Stimulated activated CD8-positive, alpha-beta memory T cell treated with anti-CD3 and anti-CD28 coated beads, Interleukin-4, amount 100 ng/mL, for 48 hours (primary cell): ENCODE data around the gene TMBIM1.

Experiments used
- DNase-seq: peaks from one replicate; pipeline ENCODE4 v3.0.0-alpha.2; 2020

The TMBIM1 gene

DNA sequence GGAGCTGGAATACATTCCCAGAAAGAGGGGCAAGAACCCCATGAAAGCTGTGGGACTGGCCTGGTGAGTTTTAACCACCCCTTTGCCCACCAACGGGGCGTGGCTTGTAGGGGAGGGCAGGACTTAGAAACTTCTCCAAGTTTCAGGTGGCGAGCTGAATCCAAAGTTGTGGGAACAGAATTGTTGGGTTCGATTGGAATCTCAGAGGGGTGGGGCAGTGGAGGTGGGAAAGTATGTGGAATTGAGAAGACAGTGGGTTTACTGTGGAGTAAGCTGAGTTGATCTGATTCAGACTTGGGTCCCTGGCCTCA is 20.9 kb downstream of the TMBIM1 start:
- DNase-seq: no peak

DNA sequence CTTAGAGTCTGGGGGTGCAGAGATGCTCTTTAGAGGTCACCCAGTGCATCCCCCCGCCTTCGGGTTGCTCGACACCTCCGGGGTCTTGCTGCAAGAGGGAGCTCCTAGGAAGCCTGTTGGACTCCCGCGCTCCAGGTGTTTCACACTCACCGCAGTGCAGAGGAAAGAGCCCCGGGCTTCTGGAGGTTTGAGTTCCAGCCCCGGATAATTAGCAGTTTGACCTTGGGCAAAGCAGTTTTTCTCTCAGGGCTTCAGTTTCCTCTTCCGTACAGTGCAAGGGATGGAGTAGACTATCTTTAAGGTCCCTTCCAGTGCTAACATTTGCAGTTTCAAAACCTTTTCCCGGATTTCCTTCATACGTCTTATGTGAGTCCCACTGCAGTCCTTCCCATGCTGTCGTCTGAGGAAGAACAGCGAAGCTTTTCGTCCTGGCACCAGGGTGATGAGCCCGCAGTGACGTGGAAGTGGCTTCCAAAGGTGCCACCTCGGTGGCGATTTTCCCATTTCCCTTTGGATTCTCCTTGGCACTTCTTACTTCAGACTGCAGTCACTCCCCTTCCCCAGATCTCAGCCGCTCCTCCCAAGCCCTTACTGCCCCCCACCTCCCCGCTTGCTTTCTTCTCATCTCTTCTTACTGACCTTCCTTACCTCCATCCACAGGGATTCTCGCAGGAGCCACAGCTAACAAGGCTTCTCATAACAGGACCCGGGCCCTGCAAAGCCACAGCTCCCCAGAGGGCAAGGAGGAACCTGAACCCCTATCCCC is 21.4 kb downstream of the TMBIM1 start:
- no peak for DNase-seq

DNA sequence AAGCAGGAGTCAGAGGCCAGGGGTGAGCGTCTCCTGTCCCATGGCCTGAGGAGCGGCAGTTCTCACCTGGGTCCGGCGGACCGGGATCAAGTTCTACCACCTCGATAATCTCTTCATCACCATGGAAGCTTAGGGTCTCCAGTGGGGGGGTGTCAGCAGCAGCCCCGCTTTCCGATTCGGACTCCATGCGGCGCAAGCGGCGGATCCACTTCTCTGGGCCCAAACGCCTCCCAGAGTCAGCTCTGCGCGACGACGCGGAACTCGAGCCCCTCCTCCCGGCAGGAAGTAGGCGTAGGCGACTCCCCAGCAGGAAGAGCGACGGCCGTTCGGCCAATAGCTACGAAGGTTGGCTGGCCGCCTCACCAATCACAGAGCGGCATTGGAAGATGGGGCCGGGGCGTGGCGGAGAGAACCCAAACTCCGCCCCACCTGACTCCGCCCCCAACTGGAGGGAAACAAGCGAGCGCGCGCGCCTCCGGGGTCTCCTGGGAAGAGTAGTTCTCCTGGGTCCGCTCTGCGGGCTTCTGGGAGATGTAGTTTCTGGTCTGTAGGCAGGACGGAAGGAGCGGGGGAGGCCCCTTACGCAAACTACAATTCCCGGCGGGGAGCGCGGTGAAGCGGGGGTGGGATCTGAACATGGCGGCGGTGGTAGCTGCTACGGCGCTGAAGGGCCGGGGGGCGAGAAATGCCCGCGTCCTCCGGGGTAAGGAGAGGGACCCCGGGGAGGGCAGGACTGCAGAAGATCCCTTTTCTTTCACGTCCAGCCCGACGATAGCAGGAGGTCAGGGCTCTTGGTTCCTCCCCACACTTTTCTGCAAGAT is 22.2 kb downstream of the TMBIM1 start, which contains the start of the genes AAMP and PNKD:
Gene AAMP (minus strand): TSS at position 238 of the 821 bp plus-strand sequence. CDS start 51 bp downstream, at position 187.
Gene PNKD (plus strand): TSS at position 620 of the 821 bp plus-strand sequence. CDS start 17 bp downstream, at position 637.
- peak; percentile 100 for DNase-seq

DNA sequence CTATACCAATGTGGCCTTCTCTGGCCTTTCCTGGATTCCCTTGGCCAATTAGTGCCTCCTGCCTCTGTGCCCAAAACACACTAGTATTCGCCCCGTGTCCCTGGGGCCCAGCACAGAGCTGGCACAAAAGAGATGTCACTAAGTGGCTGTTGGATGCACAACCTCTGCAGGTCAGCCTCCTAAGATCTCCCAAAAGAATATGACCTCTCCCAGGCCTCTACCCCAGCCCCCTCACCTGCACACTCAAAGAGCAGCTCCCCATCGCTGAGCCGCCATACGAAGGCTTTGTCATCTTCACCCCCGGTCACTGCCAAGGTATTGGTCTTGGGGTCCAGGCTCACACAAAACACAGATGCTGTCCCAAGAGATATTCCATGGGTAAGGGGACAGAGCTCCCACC is 25.0 kb downstream of the TMBIM1 start:
- no peak for DNase-seq

DNA sequence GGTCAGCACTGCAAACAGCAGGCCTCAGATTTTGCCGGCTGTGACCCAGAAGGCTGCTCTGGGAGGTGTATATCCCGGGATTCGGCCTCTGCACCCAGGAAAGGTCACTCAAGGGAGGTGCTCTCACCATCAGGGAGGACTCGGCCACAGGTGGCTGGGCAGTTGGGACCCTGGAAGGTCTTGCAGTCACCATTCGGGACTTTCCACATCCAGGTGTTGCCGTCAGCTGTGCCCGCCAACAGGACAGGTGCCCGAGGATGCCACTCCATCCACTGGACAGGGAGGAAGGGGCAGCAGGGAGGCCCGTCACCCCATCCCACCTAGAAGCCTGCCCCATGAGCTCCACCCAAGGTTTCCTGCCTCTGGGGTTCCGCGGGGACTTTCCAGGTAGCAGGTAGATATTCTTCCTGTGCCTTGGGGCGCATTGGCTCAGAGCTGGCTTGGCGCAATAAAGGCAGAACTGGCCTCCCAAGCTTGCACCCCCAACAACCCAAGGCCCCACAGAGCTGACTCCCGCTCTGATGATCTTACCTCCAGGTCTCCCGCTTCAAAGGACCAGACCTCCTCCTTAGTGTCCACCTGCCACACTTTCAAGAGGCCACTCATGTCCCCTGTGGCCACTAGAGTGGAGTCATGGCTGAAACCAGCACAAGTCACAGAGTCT is 25.9 kb downstream of the TMBIM1 start:
- DNase-seq: no peak

DNA sequence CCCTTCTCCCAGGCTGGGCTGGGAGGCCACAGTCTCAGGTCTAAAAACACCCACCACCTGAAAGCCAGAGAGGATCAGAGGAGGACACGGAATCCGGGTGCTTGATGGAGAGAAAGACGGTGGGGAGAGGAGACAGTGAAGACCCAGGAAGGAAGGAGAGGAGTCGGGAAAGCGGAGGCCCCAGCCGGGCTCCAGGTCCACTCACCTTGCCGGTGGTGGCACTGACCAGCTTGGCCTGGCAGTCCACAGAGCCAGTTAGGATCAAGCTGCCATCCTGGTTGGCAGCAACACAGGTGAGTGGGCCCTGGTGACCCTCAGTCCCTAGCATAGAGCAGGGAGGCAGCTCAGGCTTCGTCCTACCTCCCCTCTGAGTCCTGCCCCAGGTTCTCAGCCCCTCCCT is 26.7 kb downstream of the TMBIM1 start:
- no peak for DNase-seq

DNA sequence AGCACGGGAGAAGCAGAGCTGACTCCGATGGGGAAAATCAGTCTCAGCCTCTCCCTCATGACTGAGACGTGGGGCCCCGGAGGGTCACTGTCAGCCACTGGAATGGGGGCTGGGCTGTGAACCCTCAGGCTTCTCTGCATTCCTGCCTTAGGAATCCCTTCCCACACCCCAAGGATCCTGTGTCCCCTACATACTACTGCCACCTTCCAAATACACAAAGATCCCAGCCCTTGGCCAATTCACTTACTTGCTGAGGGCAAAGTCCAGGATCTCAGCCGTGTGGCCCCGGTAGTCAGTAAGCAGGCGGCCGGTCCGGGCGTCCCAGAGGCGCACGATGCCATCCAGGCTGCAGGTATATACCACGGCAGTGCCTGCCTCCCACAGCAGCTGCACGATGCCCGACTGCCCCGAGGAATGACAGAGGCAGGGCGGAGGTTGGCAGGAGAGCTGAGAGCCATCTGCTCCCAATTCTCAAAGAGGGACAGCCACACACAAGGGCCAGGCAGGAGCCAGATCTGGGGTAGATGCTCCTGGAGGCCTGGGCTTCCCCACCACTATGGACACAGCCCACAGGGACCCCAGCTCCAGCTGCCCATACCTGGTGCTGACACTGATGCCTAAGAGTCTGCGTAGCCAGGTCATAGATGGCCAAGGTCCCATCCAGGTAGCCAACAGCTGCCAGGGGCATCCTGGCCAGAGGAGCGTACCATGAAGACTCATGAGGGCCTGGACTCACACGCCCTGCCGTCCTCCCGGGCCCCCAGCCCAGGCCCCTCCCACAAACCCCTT is 27.3 kb downstream of the TMBIM1 start:
- no peak for DNase-seq

DNA sequence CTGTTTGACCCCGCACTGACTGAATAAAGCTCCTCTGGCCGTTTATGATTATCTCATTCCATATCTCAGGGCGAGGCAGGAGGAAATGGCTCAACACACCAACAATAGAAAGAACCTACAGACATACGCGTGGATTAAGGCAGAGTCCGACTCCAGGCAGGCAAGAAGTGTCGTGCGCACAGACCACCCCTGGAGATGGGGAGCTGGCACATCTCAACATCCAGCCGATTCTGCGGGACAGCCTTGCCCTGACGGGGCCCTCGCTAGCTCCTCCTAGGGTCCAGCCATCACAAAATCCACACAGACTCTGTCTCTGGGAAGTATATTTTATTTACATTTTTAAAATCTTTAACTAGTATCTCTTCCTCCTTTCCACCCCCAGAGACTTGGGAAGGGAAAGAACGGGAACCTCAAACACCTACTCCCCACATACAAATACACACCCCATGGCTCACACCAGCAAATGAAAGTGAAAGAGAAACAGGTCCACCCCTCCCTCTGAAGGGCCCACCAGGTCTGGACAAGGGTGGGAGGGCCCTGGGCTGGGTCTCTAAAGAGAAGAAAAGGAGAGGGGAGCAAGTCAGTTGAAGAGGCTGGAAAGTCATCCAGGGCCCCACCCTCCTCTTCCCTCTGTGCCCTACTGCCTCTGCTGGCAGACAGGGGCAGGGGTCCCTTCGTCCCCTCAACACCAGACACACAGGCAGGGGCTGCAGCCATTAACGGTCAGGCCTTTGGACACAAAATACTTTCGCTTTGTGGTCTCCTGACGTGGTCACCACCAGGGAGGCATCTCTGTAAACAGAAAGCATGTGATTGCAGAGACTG is 28.3 kb downstream of the TMBIM1 start:
- no peak for DNase-seq

DNA sequence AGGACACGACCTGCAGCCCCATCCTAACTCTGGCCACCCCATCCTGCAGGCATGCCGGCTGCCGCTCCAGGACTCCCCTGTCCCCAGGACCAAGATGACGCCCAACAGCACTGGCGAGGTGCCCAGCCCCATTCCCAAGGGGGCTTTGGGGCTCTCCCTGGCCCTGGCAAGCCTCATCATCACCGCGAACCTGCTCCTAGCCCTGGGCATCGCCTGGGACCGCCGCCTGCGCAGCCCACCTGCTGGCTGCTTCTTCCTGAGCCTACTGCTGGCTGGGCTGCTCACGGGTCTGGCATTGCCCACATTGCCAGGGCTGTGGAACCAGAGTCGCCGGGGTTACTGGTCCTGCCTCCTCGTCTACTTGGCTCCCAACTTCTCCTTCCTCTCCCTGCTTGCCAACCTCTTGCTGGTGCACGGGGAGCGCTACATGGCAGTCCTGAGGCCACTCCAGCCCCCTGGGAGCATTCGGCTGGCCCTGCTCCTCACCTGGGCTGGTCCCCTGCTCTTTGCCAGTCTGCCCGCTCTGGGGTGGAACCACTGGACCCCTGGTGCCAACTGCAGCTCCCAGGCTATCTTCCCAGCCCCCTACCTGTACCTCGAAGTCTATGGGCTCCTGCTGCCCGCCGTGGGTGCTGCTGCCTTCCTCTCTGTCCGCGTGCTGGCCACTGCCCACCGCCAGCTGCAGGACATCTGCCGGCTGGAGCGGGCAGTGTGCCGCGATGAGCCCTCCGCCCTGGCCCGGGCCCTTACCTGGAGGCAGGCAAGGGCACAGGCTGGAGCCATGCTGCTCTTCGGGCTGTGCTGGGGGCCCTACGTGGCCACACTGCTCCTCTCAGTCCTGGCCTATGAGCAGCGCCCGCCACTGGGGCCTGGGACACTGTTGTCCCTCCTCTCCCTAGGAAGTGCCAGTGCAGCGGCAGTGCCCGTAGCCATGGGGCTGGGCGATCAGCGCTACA is 29.4 kb downstream of the TMBIM1 start:
- no peak for DNase-seq

DNA sequence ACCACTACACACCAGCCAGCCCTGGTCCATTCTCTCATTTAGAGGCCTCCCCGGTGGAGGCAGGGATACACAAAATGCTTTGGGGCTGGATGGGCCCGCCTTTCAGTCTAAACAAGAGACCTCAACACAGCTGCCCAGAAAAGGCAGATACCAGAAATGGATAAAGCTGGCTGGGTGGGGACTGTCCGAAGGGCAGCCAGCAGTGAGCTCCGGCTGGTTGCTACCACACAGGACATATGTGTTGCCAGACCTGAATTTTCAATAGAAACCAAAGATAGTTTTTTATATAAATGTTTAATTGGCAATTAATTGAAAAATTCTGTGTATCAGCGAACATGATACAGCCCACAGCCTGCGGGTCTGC is 30.1 kb downstream of the TMBIM1 start:
- no peak for DNase-seq

DNA sequence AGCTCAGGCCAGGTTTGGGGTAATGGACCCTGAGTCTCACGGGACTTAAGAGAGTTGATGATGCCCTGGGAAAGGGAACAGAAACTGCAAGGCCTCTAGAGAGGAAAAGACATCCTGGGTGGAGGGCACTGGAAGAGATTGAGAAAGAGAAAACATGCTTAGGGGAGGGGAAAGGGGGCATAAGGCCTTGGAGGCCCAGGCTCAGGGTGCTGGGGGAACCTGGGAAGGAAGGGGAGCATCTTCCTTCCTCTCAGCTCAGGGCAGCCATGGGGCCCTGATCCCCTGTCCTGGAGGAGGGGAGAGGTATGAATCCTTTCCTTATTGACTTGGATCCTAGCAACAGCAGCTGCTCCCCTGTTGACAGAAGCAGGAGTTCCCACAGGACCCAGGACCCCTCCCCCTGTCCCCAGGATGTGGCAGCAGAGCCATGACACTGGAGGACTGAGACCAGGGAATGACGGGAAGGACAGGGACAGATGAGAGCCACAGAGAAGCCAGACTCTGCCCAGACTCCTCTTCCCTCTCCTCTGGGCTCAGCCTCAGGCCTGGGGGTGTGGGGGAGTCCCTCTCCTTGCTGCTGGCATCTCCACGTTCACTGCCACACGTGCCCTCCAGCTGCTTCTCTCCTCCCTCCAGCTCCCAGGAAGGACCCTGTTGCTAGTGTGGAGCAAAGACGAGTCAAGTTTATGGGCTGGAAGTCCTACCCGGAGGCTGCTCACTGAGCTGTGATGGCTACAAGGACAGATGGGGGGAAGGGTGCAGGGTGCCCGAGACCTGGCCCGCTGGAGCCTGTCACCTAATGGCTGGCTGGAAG is 30.7 kb downstream of the TMBIM1 start:
- DNase-seq: no peak

DNA sequence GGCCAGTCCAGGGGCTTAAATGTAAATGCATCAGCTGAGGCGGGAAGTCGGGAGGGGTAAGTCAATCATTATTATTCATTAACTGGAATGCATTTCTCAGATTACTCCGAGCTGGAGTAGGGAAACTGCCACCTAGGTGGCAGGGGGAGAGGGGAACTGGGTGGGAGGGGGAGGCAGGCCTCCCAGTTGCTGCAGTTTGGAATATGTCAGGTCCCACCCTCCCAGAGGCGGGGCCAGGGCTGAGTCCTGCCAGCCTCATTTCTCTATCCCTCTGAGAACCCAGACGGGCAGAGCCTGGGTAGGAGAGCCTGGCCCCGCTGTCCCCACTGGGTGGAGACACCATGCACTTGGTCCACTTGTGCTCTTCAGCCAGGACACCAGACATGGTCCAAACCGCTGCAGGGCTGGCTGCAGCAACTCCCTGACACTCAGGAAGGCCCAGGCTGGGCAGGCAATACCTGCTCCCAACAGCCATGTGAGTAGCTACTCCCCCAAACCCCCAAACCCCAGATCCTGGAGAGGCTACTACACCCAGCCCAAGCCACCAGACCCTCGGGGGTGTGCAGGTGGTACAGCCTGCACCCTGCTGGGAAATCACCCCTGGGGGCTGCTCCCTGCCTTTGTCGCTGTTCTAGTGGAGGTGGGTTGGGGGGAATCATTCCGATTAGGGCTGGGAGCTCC is 31.4 kb downstream of the TMBIM1 start, which contains the start of gene GPBAR1:
Gene GPBAR1 (plus strand): TSS at position 274 of the 681 bp plus-strand sequence. CDS start 1,710 bp downstream, outside the sequence.
- DNase-seq: no peak

DNA sequence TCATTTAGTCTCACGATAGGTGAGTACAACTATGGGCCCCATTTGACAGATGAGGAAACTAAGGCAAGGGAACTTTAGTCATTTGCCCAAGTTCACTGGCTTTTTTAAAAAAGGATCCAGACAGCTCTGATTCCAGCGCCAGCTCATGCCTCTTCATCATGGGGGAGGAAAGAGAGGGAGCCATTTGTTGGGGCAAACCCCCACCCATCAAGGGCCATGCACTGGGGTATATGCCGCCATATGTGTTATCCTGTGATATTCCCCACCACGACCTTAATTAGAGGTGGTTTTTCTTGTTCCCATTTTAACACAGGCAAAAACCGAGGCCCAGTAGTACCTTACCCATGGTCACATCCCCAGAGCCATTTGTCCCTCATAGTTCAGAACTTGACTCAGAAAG is 32.1 kb downstream of the TMBIM1 start:
- no peak for DNase-seq

DNA sequence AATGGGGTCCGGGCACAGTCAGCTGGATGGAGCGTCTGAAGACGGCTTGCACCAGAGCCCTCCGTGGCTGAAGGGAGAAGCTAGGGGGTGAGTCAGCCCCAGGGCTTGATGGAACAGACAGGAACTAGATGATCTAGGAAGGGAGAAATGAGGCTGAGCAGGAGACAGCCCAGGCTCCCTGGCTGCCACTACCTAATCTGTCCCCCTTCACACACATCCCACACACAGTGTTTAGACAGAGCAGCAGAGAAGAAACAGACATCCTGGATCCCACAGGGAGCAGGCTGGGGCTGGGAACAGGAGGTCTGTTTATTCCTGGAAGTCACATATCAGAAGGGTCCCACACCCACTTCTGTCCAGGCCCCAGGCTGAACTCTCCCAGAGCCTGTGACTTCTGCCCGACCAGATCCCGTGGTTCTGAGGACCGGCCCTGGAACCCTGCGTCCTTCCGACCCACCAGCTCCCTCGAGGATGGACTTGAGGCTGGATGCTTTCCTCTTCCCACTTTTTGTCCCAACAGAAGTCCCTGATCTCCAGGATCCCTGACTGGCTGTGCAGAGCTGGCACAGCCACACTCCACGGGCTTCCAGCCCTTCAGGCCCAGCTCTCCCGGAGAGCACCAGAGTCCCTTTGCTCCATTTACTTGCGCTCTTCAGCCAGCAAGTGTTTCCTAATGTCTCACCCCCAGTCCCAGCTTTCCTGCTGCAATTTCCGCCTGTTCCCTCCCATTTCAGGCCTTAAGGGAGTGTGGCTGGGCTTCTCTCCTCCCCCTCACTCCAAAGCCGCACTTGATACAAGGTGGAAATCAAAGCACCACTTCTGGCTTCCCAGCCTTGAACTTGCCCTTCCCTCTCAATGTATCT is 33.0 kb downstream of the TMBIM1 start:
- DNase-seq: no peak

DNA sequence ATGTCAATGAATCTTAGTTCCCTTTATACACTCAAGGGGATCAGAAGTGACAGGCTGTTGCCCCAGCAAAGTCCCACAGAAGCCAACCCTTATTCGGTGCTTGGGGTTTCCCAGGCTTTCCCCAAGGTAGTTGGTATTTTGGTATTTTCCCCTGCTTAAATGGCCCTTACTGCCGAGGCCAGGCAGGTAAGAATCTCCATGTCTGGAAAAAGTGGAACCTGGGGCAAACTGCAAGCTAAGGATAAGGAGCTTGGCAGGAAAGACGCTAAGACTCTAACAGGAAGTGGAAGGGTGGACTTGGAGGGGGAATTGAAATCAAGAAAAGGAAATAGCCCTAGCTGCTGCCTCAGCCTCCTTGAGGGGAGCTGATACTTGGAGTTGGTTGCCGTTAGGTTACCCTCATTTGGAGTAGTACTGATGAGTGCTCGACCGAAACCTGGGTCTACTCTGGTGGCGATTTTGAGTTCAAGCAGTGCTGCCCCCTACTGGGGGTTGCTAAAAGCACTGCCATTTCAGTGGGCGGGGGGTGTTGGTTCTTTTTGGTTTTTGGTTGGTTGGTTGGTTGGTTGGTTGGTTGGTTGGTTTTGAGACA is 34.8 kb downstream of the TMBIM1 start:
- DNase-seq: peak; percentile 86

DNA sequence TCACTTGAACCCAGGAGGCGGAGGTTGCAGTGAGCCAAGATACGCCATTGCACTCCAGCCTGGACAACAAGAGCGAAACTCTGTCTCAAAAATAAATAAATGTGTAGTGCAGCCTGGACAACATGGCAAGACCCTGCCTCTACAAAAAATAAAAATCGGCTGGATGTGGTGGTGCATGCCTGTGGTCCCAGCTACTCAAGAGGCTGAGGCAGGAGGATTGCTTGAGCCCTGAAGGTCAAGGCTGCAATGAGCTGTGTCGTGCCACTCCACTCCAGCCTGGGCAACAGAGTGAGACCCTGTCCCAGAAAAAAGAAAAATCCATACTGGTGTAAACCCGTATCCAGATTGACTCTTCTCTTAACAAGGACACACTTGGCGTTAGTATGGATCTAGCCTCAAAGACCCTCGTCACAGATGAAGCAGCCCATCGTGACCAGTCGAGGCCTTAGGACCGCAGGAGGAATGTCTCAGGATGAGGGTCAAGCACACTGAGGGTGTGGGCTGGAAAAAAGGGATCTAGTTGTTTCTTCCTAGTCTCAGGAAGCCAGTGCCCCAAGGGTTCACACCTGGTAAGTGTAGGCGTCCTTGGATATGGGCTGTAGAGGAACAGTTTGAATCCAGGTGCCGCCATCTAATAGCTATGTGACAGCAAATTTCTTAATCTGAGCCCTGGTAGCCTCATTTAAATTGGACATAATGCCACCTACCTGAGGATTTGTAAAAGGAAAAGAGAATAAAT is 35.5 kb downstream of the TMBIM1 start:
- no peak for DNase-seq

DNA sequence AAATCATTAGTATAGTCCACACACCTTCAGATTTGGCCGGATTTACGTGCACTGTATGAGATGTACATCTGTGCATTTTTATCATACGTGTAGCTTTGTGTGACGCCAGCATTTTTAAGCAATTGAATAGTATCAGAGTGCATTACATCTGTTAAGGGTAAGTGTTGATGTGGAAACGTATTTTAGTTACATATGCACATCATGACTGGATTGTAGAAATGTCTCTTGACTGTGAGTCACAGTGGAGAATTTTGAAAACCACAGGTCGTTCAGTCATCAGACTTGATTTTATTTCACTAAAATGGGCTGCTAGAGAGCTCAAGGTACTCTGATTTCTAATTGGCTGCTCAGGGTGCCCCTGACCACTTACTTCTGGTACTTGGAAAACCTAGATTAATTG is 36.9 kb downstream of the TMBIM1 start:
- no peak for DNase-seq
